Lower leg skin (tissue), 3 donors: ENCODE measurements around the gene IPMK.
"Not testable (repeated sequence)": the region's sequence is repeated elsewhere in the genome, so short reads cannot be mapped to it uniquely, and the experiment has no call there.

Experiments used
- POLR2A ChIP-seq, 2 donors: fragments of 450-650 bp; IDR thresholded peaks; one replicate each; pipeline ENCODE4 v1.6.1; 2016 to 2017; ENCODE audit warnings: antibody characterized with exemption in 2 of 2, mild to moderate bottlenecking in 1 of 2, moderate library complexity in 1 of 2
- TF ChIP-seq, protein P1 (sequence below), 3 donors: fragments of 450-650 bp; IDR thresholded peaks; one replicate each; pipeline ENCODE4 v1.5.1; 2016; ENCODE audit warnings: antibody characterized with exemption in 3 of 3, mild to moderate bottlenecking in 3 of 3, moderate library complexity in 2 of 3

DNA sequence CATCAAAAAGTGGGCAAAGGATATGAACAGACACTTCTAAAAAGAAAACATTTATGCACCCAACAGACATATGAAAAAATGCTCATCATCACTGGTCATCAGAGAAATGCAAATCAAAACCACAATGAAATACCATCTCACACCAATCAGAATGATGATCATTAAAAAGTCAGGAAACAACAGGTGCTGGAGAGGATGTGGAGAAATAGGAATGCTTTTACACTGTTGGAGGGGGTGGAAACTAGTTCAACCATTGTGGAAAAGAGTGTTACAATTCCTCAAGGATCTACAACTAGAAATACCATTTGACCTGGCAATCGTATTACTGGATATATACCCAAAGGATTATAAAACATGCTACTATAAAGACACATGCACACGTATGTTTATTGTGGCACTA, 111.8 kb downstream of the IPMK start:
- TF ChIP-seq, protein P1, sequence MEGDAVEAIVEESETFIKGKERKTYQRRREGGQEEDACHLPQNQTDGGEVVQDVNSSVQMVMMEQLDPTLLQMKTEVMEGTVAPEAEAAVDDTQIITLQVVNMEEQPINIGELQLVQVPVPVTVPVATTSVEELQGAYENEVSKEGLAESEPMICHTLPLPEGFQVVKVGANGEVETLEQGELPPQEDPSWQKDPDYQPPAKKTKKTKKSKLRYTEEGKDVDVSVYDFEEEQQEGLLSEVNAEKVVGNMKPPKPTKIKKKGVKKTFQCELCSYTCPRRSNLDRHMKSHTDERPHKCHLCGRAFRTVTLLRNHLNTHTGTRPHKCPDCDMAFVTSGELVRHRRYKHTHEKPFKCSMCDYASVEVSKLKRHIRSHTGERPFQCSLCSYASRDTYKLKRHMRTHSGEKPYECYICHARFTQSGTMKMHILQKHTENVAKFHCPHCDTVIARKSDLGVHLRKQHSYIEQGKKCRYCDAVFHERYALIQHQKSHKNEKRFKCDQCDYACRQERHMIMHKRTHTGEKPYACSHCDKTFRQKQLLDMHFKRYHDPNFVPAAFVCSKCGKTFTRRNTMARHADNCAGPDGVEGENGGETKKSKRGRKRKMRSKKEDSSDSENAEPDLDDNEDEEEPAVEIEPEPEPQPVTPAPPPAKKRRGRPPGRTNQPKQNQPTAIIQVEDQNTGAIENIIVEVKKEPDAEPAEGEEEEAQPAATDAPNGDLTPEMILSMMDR (IDR thresholded peaks at IDR 0.05): not testable (repeated sequence)
- TF ChIP-seq POLR2A (IDR thresholded peaks at IDR 0.05): not testable (repeated sequence)
